GM12874 (cell line): ENCODE data around the gene ANXA2R.

ENCODE experiments used
- TF ChIP-seq, protein P1 (sequence below): IDR thresholded peaks from 2 replicates; pipeline ENCODE4 v1.5.1; 2011; ENCODE audit warnings: low read depth, mild to moderate bottlenecking, control low read depth, low read length, moderate library complexity; ENCODE audit not compliant: insufficient read depth

ANXA2R gene

DNA sequence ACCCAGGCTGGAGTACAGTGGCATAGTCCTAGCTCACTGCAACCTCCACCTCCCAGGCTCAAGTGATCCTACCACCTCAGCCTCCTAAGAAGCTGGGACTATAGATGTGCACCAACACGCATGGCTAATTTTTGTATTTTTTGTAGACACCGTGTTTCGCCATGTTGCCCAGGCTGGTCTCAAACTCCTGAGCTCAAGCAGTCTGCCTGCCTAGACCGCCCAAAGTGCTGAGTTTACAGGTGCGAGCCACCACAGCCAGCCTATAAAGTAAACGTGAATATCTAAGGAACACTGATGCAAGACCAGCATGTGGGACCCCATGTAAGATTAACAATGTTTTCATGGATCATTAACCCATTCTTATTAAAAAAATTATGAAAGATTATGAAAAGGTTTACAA, 15.9 kb downstream of the ANXA2R start:
- TF ChIP-seq, protein P1, sequence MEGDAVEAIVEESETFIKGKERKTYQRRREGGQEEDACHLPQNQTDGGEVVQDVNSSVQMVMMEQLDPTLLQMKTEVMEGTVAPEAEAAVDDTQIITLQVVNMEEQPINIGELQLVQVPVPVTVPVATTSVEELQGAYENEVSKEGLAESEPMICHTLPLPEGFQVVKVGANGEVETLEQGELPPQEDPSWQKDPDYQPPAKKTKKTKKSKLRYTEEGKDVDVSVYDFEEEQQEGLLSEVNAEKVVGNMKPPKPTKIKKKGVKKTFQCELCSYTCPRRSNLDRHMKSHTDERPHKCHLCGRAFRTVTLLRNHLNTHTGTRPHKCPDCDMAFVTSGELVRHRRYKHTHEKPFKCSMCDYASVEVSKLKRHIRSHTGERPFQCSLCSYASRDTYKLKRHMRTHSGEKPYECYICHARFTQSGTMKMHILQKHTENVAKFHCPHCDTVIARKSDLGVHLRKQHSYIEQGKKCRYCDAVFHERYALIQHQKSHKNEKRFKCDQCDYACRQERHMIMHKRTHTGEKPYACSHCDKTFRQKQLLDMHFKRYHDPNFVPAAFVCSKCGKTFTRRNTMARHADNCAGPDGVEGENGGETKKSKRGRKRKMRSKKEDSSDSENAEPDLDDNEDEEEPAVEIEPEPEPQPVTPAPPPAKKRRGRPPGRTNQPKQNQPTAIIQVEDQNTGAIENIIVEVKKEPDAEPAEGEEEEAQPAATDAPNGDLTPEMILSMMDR, result no peak

- TF ChIP-seq, protein P1, result no peak
Measured at GRCh38 chr5:43021151-43021550, 19.0 kb downstream of the ANXA2R start.

DNA sequence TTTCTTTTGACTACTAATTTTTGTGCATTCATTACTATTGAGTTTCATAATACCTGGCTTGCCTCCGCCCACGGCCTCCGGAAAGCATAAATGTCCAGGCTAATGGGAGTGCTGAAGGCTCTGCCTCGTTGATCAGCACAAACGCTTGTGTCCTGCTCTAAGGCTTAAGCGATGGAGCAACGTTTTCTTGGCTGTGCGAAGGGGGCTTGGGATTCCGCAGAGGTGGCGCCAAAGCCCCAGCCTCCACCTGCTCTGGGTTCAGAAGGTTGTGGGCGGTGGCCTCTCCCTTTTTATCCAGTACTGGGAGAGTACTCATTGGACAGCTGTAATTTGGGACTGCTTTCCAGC, 19.7 kb downstream of the ANXA2R start:
- TF ChIP-seq, protein P1, result no peak

DNA sequence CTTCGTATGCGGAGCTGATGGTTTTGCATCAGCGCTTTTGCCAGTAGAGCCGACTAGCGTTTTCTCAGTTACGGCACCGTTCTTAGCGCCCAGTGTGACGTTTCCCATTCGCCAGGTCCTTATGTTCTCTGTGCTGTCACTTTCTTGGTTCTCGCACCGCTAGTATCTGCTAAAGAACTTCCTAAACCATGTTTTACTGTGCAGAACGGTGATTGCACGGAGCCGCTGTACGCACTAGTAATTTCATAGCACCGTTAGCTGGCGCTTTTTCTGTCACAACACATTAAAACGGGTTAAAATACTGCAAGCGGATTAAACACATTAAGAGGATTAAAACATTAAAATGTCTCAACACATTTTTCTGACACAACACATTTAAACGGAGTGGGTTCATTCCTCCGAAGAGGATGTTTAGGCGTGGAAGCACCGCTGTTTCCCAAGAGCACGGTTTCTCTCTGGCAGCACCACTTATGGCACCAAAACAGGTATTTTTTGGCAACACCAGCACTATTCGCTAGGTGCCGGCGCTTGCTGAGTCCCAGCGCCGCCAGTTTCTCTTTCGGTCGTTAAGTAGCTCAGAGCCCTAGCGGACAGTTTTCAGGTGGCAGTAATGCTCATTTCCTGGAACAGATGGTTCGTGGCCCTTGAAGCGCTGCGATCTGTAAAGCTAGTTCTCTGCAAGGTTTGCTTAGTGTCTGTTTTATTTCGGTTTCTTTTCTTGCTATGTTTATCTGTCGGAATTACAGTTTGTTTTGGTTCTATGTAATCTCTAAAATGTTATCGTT, 20.3 kb downstream of the ANXA2R start:
- TF ChIP-seq, protein P1, result peak; percentile 69

DNA sequence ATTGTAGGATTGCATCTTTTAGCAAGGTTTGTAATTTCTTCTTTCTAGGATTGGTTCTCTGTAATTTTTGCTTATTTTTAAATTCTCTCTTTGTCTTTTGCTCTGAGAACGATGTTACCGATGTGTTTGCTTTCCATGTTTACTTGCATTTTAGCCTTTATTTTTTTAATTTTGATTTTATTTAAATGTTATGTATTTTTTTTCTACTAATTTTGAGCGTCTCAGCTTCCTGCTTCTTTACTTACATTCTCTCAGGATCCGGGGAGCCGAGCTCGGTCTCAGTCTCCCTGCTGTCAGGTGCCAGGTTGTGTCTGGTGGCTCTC, 20.9 kb downstream of the ANXA2R start:
- TF ChIP-seq, protein P1, result no peak

DNA sequence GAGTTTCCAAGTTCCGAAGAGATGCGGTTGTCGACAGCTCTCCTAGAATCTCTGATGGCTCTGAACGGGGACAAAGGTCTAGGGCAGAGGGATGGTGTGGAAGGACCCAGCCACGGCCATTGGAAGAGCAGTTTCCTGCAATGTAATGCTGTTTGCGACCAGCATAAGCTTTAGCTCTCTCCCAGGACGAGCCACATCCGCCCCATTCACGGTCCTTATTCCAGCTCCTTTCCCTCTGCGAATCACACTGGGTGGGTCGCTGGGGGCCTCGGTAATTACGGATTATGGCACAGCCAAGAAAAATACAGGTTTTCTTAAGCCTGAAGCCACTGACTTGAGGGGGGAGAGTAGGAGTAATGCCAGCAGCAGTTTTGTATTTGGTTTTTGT, 22.7 kb downstream of the ANXA2R start:
- TF ChIP-seq, protein P1, result no peak

DNA sequence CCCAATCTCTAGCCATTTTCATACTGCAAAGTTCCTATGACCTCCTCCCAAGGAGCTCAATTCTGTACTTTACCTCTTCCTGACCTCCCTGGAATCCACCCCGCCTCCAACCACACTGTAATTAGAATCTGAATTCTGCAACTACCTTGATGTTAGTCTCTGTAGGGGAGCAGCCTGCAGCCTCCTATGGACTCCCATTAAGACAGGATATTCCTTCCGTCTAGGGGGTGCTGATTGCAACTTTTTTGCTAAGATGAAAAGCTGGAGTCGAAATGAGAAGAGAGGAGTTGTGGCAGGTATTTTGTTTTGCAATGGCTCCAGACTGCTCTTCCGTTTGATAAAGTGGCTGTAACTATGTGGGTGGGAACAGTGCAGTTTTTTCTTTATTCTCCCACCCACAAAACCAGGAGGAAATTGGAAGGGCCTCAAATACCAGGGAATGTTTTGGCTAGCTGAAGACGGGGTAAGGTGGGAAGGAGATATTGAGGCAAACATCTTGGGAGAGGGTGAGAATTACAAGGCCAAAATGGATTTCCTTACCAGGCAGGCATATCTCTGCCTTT, 23.8 kb downstream of the ANXA2R start:
- TF ChIP-seq, protein P1, result no peak
